Measurements from ENCODE around the gene NDUFA12.
"Not testable (repeated sequence)": the region's sequence is repeated elsewhere in the genome, so short reads cannot be mapped to it uniquely, and the experiment has no call there.

DNA sequence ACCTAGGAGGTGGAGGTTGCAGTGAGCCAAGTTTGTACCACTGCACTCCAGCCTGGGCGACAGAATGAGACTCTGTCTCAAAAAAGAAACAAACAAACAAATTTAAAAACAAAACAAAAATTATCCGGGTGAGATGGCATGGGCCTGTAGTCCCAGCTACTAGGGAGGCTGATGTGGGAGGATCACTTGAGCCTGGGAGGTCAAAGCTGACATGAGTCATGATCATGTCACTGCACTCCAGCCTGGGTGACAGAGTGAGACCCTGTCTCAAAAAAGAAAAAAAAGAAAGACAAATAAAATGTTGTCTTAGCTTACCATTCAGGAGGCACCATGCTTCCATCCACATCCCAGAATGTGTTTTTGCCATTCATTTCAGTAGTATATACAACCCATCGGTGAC lies 9.6 kb downstream of the NDUFA12 start:
- not testable (repeated sequence) for TF ChIP-seq CTCF, POLR2A (IDR thresholded peaks at IDR 0.05)

Measured in Peyer's patch (tissue), 4 donors.